ENCODE results near the gene NAGLU. TPM values are rescaled to one million over a fixed set of nuclear protein-coding genes. Genes with fewer than 3 reads are reported as not detected.

Gene NAGLU
- total and polyA plus RNA-seq, 2 of the 13 experiments (the other 11 are each of a cell fraction or from before 2014, with no cell fraction given), result 28.2 to 40.1 TPM

DNA sequence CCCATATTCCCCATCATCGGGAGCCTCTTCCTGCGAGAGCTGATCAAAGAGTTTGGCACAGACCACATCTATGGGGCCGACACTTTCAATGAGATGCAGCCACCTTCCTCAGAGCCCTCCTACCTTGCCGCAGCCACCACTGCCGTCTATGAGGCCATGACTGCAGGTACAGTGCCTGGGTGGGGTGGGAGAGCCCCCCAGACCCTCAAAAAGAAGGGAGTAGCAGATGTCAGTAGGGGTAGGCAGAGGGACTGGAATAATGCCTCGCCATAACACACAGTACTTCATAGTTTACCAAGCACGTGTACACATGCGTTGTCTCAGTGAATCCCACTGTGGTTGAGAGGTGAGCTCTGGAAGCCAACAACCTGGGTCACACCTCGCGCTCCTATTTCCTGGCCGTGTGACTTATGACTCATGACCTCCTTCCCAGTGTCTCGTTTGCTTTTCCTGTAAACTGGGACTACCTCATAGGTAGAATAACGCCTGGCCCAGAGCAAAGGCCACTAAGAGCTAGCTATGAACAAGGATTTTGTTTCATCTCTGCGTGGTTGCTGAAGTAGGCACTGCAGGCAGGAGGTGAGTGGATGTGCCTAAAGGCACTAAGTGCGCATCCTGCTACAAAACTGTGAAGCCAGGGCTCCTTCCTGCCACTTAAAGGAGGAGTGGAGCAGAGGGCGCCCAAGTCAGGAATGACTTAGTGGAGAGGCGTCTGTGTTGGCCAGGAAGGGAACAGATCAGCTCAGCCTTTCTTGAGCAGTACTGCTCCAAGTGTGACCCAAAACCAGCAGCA, 5.2 kb downstream of the NAGLU start (continued):
- TF ChIP-seq, protein P1, sequence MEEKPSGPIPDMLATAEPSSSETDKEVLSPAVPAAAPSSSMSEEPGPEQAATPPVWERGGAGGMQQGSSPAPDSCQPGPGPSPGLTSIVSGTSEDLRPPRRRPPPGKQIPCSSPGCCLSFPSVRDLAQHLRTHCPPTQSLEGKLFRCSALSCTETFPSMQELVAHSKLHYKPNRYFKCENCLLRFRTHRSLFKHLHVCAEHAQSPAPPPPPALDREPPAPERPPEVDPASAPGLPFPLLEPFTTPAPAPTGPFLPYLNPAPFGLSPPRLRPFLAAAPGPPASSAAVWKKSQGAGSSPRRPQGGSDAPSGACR (CRISPR knock-in tag; IDR thresholded peaks at IDR 0.05), result peak; percentile 37; the same call in 1 of the 2 replicates
- TF ChIP-seq PCBP1 (IDR thresholded peaks at IDR 0.05; ENCODE audit: borderline replicate concordance, low read depth, low read length) (no peak), ZXDC (CRISPR knock-in tag; IDR thresholded peaks at IDR 0.05) (no peak), MED1 (CRISPR knock-in tag; IDR thresholded peaks at IDR 0.05) (peak; percentile 94), JUNB (CRISPR knock-in tag; IDR thresholded peaks at IDR 0.05; ENCODE audit: borderline replicate concordance) (peak; percentile 94; the same call in 1 of the 2 replicates), GRHL1 (CRISPR knock-in tag; conservative IDR thresholded peaks at IDR 0.05) (no peak), ZNF225 (CRISPR knock-in tag; IDR thresholded peaks at IDR 0.05) (no peak), ZSCAN21 (CRISPR knock-in tag; IDR thresholded peaks at IDR 0.05; ENCODE audit: borderline replicate concordance) (peak; percentile 78; the same call in 1 of the 2 replicates), ZNF776 (CRISPR knock-in tag; IDR thresholded peaks at IDR 0.05) (no peak), SMARCE1 (IDR thresholded peaks at IDR 0.05; ENCODE audit: borderline replicate concordance) (no peak), SOX5 (CRISPR knock-in tag; IDR thresholded peaks at IDR 0.05; ENCODE audit: borderline replicate concordance) (peak; percentile 93), PCBP2 (optimal IDR thresholded peaks at IDR 0.05; ENCODE audit: low read depth, low read length, poor library complexity, severe bottlenecking) (no peak), SOX13 (IDR thresholded peaks at IDR 0.05) (no peak), SOX13 (CRISPR knock-in tag; conservative IDR thresholded peaks at IDR 0.05 in 1 of 2, IDR thresholded peaks at IDR 0.05 in 1 of 2) (peak; percentile 66 to 71; a peak in 1 of 4 replicates), ATF4 (CRISPR knock-in tag; IDR thresholded peaks at IDR 0.05) (peak in 1 of 2 experiments; percentile 83; a peak in 2 of 4 replicates), ZNF678 (CRISPR knock-in tag; IDR thresholded peaks at IDR 0.05) (no peak), ZNF781 (CRISPR knock-in tag; IDR thresholded peaks at IDR 0.05; ENCODE audit: borderline replicate concordance, not compliant biosample characterization) (peak; percentile 76), NR2F2 (IDR thresholded peaks at IDR 0.05; ENCODE audit: borderline replicate concordance, low read depth) (no peak), ZNF317 (CRISPR knock-in tag; IDR thresholded peaks at IDR 0.05) (peak; percentile 85), REL (CRISPR knock-in tag; conservative IDR thresholded peaks at IDR 0.05) (peak; percentile 79; the same call in 1 of the 2 replicates), ATRX (CRISPR knock-in tag; IDR thresholded peaks at IDR 0.05; ENCODE audit: borderline replicate concordance) (no peak)
- TF ChIP-seq, protein P2, sequence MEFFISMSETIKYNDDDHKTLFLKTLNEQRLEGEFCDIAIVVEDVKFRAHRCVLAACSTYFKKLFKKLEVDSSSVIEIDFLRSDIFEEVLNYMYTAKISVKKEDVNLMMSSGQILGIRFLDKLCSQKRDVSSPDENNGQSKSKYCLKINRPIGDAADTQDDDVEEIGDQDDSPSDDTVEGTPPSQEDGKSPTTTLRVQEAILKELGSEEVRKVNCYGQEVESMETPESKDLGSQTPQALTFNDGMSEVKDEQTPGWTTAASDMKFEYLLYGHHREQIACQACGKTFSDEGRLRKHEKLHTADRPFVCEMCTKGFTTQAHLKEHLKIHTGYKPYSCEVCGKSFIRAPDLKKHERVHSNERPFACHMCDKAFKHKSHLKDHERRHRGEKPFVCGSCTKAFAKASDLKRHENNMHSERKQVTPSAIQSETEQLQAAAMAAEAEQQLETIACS (CRISPR knock-in tag; IDR thresholded peaks at IDR 0.05), result no peak

Data from HepG2 (cell line).